GM19035 (cell line): ENCODE measurements around the gene RGL2.

Experiments
- ATAC-seq: cut with Tn5 transposase; IDR thresholded peaks from one replicate; pipeline ENCODE4 v1.9.1; 2021; ENCODE audit not compliant: unreplicated experiment

Gene RGL2

DNA sequence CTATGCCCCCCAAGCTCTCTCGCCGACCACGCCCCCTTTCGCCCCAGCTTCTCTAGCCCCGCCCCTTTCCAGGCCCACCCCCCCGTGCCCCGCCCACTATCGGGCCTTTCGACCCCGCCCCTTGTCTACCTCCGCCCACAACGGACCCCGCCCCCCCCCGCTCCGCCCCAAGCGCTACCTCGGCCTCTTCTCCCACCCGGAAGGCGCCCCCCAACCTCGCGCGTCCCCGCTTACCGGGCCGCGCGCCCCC, 18.6 kb upstream of the RGL2 start:
- ATAC-seq, result no peak

DNA sequence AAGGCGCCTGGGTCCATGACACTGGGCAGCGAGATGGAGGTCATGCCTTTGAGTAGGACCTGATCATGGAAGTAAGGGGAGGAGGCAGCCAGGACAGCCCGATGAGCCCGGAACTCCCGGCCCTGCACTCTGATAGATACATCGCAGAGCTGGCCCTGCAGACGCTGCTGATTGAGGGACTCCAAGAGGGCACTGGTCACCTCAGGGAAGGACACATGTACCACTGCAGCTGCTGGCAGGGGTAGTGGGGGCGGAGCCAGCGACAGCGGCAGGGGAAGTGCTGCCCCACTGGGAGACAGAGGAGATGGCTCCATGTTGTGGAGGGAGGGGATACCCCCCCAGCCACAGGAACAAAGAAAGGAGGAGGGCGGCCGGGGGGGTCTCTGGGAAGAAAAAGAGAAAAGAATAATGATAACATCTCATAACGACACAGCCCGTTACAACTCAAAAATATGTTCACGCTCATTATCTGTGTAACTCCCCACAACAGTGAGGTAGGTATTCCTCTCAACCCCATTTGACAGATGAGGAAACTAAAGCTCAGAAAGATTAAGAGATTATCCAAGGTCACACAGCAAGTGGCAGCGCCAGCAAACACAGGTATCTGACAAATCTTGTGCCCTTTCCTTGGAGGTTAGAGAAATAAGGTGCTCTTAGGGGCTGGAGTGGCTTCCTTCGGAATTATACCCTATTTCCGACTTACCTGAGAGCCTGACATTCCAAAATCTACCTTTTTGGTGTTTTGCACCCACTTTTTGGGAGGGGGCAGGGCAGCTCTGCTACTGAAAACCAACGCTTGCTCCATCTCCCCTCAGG, 18.1 kb upstream of the RGL2 start:
- no peak for ATAC-seq

DNA sequence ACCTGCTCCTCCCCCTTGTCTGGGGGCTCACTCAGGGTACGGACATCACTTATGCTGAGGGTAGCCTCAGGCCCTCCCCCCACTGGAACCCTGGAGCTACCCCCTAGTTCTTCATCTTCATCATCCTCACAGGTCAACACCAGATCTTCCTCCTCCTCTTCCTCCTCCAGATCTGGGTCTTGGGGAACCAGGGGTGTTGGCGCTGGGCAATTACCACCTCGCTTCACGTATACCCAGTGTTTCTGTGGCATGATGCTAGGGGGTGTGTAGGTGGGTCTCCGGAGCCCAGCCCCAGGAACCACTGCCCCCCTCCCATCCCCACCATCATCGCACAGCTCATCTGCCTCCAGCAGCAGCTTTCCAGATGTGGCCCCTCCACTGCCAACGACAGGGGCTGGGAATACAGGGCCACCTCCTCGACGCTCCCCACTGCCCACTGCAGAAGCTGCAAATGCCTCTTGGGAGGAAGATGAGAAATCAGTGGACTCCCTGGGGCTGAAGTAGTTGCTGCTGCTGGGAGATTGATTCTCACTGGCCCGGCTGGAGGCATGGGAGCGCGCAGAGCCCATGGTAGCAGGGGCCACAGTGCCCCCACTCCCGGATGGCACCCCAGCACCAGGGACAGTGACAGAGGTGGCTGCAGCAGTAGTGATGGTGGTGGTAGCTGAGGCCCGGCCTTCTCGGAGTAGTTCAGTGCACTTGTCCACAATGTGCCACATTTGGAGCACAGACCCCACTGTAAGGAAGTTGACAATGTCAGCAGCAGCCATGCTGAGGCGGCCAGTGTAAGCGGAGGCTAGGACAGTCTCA, 17.3 kb upstream of the RGL2 start:
- ATAC-seq, result no peak

- no peak for ATAC-seq
These were observed 16.4 kb upstream of the RGL2 start for GRCh38 chr6:33314943-33315792.

GRCh38 chr6:33314515-33314942, 15.8 kb upstream of the RGL2 start:
- ATAC-seq, result no peak

- peak; percentile 35 for ATAC-seq
These were observed 15.2 kb upstream of the RGL2 start, which contains the start of gene TAPBP for GRCh38 chr6:33313709-33314514. TSS of gene TAPBP (minus strand) at chr6:33314078. CDS start at chr6:33314041, 37 bp downstream.

DNA sequence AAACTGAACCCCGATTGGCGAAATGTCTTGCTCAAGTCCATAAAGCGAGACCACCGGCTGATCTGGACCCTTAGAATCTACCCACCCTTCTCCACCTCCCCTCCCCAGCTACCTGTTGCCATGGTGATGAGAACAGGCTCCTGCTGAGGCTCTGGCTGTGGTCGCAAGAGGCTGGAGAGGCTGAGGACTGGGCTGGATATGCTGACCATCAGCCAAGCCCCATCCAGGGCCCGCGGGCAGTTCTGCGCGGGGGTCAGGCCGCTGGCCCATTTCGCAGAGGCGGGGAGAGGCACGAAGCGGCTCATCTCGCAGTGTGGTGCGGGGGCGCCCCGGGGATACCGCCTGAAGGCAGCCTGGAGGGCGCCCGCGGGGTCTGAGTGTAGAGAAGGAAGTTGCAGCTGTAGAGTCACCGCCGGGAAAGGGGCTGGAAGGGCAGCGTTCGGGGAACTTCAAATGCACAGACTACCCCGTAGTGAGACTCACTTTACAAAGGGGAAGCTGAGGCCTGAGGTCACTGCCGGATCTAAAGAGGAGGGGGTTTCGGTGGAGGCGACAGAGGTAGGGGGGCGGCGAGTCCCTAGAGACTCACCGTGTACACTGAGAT, 14.5 kb upstream of the RGL2 start:
- ATAC-seq, result peak; percentile 4

DNA sequence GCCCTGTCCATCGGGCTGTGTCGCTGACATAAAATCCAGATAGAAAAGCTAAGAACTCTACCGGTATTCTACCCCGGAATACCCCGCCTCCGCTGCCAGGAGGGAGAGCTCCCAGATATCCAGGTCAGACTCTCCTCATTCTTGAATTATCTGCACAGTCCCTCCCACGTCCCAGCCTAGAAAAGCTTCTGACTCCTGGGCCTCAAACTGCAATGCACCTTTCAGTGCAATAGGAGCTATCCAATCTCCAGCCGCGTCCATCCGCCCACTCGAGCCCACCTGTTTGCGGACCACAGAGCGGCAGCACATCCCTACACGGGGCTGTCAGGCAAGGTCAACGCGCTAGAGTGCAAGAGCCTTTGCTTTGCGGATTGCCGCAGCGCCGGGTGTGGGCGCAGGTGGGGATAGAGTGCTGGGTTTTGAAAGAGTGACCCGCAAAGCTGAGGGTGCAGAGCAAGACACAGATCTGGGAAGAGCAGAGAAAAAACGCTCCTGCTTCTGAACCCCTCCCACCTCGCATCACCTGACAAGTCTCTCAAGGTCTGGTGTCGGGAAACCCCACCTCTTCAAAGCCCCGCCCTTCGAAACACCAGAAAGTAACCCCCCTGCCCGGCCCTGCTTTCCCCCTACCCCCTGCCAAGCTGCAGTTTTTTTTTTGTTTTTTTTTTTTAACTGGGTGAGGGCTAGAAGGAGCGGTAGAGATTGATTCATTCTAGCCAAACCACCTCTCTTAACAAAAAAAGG, 13.8 kb upstream of the RGL2 start:
- peak; percentile 30 for ATAC-seq

DNA sequence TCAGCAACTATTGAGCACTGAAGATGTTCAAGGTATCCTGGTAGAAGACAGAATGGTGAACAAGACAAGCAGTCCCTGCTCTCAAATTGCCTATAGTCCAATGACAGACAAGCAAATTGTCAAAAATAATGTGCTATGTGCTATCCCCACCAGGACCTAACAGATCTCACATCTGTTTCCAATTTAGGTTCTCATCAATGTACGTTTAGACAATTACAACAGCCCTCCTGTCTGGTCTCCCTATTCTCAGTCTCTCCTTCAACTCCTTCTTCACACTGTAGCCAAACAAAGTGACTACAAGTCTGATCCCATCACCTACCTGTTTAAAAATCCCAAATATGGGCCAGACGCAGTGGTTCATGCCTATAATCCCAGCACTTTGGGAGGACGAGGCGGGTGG, 7.6 kb upstream of the RGL2 start:
- no peak for ATAC-seq

DNA sequence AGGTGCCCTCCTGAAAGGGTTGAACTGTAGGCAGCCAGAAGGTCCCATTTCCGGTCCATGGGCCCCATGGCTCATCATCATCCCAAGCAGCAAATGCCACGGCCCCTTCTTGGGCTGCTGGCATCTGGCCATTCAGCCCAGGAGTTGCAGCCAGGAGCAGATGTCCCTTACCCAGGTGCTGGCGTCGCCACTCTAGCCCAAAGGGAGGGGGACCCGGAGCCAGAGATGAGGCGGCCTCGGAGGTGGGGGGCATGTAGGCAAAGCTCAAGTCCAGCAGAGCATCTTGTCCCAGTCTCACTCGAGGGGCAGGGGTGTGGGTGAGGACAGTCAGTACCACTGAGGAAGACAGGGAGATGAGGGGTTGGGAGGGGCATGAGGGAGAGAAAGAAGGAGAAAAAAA, 6.3 kb upstream of the RGL2 start:
- ATAC-seq, result no peak

GRCh38 chr6:33304216-33304615, 5.5 kb upstream of the RGL2 start:
- no peak for ATAC-seq

DNA sequence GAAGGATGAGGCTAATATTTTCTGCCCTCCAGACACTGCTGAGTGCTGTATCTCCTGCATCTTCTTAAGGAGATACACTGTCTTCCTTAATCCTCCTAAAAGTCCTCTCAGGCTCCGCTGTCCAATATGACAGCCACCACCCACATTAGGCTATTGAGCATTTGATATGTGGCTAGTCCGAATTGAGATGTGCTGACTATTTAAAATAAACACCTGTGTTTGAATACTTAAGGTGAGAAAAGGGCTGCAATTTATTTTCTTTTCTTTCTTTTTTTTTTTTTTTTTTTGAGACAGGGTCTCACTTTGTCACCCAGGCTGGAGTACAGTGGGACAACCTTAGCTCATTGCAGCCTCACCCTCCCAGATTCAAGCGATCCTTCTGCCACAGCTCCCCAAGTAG, 3.1 kb upstream of the RGL2 start:
- ATAC-seq, result no peak

DNA sequence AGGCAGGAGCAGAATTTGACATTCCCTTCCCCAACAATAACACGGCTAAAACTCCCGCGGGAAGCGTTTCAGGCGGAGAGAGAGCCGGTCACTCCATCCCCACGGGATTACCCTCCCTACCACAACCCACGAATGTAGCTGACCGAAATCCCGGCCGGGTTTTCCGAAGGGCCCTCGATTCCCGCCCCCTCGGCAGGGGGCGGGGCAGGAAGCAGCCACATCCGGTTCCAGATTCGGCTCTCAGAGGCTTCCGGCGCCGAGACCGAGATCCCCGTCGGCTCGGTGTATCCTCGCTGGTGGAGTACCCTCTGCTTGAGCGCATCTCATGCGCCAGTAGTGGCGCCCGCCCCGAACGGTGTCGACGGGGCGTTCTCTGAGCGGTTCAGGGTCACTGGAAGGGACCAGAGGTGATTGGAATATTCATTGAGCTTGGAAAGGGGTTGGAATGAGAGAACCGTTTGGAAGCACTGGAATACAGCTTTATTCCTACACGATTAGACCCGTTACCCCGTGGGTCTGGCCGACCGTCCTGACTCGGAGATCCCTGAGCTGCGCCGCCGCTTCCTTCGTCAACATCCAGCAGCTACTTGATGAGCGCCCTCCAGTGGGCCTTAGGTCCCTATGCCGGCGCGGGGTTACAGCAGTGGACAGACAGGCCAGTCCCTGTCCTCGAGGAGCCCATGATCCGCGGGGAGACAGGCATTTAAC, 649 bp upstream of the RGL2 start:
- peak; percentile 80 for ATAC-seq

- ATAC-seq, result no peak
These were observed 578 bp downstream of the RGL2 start for GRCh38 chr6:33297956-33298772.

DNA sequence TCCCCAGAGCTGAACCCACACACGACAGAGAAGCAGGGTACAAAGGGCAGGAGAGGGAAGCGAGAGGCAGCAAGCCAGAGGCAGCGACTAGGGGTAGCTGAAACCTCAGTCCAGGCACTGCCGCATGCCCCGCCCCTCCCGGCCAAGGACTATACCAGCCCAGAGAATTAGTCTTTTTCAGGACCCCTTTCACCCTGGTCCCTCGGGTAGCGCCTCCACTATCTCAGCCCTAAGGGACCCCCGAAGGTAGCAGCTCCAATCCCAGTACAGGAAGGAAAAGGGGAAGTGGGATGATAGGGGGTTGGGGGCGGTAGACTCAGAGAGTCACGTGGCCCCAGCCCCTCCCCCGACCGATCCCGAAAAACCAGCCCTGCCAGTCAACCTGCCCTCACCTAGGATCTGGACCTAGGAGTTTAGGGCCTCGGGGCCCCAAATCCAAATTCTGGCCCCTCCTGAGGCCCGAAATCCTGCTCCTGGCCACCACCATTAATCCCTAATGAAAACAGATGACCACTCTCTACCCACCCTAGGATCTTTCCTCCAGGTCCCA, 1.3 kb downstream of the RGL2 start:
- ATAC-seq, result no peak

DNA sequence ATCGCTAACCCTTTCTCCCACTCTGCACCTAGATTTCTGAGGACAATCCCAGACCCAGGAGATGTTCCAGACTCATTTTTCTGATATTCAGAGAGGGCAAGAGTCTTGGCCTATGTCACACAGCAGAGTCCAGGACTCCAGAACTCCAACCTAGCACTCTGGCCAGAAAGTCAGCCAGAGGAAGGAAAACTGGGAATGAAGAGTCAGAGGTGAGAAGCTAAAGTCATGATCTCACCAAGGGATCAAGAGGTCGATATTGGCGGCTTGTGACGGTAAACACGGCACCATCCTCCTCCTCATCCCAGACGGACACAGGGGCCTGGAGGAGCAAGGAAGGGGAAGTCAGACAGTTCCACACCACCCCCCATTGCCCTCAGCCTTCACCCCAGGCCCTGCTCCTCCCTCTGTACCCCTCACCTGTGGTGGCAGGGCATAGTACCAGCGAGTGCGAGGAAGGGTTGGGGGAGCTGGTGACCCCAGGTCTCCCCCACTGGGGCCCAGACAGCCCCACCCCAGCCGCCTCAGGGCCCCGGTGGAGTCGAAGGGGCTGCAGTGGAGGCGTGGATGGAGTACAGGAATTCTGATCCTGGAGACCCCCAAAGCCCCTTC, 1.8 kb downstream of the RGL2 start:
- ATAC-seq, result no peak

- no peak for ATAC-seq
These were observed 2.9 kb downstream of the RGL2 start for GRCh38 chr6:33295621-33296369.
